ENCODE measurements around the gene DPH6.
"Not testable (repeated sequence)": the region's sequence is repeated elsewhere in the genome, so short reads cannot be mapped to it uniquely, and the experiment has no call there.

The DPH6 gene

GRCh38 chr15:35484231-35484945 lies 61.6 kb downstream of the DPH6 start:
- DNase-seq, result no peak

- no peak for DNase-seq
These were observed 64.0 kb downstream of the DPH6 start for GRCh38 chr15:35481992-35482391.

DNA sequence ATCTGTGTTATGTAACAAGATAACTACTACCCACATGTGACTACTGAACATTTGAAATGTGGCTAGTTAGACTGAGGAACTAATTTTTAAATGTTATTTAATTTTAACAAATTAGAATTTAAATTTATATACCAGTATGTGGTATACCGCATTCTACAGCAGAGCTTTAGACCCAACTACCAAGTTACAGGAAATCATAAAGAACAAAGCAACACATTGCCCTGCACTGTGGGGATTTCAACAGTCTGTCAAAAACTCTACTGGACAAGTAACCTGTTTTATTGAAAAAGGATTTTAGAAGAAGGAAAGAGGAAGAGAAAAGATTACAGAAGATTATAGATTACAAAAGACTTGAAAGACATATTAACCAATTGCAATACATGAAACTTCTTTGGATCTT lies 64.9 kb downstream of the DPH6 start:
- no peak for DNase-seq

- DNase-seq, result no peak
These were observed 66.5 kb downstream of the DPH6 start for GRCh38 chr15:35479423-35479822.

DNA sequence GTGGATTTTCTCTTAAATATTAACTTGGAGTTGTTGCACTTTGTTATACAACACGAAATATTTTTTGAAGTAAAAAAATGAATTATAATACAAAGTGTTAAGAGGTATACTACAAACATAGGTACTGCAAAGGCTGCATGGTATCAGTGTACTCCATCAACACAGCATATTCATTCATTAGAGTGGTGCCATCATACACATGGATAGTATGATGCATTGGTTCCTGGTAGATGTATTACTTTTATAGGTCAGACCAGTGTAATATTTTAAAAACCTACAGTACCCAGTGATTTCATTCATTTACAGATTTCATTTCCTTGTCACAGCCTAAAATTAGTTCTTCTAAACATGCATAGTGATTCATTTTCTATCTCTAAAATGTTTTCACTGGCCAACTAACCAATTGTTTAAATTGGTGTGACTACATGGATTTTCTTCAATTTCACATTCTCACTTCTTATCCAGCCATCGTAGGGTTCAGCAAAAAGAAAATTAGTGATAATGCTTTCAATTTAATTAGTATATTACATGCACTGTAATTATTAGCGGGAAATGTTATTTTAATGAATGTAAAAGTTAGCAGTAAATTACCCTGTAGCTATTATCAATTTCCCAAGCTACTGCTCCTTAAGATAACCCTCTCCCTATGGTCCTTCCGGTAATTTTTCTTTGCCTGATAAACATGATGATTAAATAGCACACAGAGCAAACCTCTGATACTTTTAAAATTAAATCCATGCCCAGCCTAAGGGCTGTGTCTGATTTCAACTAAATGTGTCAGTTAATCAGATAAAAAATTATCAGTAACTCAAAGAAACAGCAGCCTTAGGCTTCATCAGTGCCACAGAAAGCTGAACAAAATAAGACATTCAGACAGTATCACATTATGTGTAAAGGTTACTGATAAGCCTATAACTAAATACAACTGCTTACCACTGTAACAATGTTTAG lies 68.4 kb downstream of the DPH6 start:
- no peak for DNase-seq

GRCh38 chr15:35471024-35471423 lies 74.9 kb downstream of the DPH6 start:
- no peak for DNase-seq

DNA sequence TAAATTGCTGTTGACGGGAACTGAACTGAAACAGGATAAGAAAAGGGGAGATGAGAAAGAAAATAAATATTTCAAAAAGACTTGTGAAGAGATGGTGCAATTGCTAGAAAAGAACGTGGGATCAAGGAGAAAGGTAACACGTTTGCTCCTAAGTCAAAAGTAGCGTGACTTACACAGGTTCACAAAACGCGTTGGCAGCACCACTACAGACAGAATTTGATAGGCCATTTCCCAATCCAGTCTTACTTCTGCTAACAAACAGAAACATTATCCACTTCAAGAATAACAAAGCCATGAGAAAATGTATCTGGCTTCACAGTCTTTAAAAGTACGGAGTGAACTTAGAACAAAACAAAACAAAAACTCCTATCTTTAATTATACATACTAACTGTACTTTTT lies 75.5 kb downstream of the DPH6 start:
- DNase-seq, result no peak

- DNase-seq, result no peak
These were observed 79.5 kb downstream of the DPH6 start for GRCh38 chr15:35466476-35466875.

DNA sequence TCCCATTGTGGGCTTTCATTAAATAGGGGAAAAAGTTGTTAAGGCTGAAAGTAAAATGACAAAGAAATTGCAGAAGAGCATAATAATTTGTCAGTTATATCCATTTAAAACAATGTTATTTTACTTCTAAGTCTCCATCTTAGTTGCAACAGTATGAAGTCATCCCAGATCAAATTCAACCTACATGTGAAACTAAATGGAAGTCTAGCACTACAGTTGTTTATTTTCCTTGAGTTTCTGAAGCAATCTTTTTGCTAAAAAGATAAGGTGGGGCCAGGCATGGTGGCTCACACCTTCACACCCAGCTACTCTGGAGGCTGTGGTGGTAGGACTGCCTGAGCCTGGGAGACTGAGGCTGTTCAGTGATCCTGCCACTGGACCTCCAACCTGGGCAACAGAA lies 80.2 kb downstream of the DPH6 start:
- no peak for DNase-seq

DNA sequence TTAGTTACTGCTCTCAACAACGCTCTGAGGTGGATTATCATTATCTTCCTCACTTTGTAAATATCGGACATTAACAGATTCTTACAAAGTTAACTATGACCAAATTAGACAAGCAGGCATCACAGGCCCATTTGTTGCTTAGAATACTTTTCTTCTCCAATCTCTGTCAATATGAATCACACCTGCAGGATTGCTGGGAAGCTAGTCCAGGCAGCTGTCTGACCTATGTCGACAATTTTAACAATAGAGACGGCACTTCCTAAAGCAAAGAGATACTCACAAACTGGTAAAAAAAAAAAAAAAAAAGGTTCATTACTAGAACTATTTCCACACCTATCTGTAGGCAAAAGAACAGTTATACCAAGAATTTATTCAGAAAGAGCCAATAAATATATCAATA lies 85.3 kb downstream of the DPH6 start:
- no peak for DNase-seq

- no peak for DNase-seq
These were observed 87.6 kb downstream of the DPH6 start for GRCh38 chr15:35458176-35458856.

DNA sequence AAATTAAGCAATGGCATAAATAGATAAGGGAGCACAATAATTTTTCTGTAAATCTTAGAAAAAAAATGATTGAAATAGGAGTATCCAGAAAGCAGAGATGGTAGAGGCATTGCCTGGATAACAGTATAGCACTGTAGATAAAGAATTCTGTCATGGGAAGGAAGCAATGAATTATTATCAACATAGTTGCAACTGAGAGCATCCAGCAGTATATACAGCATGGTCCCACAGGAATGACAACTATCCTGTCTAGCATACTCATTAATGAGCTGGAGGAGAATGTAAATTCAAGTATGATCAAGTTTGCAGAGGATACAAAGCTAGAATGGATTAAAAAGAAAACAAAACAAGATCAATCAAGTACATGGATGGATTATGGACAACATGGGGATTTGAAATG lies 90.8 kb downstream of the DPH6 start:
- no peak for DNase-seq

DNA sequence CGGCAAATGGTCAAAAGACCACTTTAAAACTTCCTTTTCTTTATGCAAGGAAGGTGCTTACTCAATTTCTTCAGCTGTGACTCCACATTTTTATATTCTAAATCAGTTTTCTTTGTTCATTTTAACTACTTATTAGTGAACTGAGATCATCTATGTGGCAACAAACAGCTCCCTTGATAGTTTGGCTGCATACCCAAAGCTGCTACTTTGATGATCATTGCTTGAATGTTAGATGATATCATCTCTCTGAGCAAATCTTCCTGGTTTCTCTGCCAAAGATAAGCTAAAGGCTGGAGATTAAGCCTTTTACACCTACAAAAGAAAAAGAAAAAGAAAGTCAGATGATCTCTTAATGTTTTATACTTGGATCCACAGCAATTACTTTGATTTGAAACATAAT lies 95.5 kb downstream of the DPH6 start:
- DNase-seq, result no peak

- DNase-seq, result no peak
These were observed 97.7 kb downstream of the DPH6 start for GRCh38 chr15:35448294-35448693.

DNA sequence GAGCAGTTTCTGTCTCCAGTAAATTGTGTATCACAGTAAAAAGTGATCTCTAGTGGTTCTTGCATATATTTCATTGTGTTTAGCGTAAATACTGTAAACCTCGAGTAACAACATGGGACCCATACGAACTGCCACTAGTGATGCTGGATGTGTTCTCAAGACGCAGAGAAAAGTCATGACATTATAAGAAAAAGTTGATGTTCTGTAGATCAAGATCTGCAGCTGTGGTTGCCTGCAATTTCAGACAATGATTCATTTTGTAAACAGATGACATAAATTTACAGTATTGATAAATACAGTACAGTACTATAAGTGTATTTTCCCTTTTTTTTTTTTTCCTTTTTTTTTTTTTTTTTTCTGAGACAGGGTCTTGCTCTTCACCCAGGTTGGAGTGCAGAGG lies 100.1 kb downstream of the DPH6 start:
- DNase-seq, result no peak

DNA sequence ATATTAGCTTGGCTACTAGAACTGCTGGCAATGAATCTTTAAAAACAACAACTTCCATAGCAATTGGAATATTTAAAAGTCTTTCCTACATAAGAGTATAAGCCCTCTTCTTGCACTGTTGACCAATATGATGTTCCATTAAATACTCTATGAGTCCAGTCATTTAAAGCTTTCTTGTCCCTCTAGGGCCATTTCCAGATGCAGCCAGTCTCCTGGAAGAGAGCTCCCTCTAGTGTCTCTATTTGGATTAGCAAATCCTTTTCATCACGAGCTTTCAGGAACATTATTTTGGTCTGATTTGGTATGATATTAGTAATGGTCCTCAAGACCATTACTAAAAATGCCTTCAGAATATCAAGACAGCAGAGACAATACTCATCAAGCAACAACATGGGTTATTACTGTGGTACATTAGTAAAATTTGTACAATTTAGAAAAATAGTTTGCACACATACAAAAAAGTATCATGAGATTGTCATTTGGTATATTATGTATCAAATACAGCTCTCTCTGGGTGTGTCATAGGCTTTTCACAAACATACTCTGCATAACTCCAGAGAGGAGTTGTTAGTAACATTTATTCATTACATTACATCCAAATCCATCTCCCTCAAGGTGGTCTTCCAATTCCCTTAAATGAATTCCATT lies 101.3 kb downstream of the DPH6 start:
- DNase-seq, result no peak

DNA sequence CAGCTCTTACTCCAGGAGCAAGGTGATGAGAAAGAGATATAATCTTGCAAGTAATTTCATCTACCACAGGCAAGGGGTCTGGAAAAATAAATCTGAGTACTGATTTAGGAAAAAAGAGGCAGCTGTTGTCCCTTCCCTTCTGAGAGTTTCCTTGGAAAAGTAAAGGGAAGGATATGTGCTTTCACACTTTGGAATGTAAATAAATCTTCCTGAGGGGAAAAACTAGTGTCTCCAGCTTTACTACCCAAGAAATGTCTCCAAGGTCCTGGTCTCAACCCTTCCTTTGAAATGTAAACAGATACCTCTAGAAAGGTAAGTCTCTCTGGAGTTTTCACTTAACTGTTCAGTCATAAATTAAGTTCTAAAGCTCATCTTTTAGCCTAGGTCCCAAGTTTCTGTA lies 102.6 kb downstream of the DPH6 start:
- no peak for DNase-seq

DNA sequence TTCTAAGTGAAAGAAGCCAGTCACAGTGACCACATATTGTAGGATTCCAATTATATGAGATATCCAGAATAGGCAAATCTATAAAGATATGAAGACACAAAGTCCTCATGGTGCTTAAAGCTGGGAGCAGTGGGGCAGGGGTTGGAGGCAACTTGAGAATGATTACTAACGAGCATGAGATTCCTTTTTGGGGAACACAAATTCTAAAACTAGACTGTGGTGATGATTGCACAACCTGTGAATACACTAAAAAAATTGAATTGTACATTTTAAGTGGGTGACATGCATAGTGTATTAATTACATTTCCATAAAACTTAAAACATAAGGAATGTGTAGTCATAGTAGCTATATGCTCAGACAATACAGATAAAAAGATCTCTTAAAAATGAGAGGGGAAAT lies 103.2 kb downstream of the DPH6 start:
- no peak for DNase-seq

DNA sequence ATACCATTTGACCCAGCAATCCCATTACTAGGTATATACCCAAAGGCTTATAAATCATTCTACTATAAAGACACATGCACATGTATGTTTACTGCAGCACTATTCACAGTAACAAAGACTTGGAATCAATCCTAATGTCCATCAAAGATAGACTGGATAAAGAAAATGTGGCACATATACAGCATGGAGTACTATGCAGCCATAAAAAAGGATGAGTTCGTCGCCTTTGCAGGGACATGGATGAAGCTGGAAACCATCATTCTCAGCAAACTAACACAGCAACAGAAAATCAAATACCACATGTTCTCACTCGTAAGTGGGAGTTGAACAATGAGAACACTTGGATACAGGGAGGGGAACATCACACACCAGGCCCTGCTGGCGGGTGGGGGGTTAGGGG lies 104.7 kb downstream of the DPH6 start:
- not testable (repeated sequence) for DNase-seq

DNA sequence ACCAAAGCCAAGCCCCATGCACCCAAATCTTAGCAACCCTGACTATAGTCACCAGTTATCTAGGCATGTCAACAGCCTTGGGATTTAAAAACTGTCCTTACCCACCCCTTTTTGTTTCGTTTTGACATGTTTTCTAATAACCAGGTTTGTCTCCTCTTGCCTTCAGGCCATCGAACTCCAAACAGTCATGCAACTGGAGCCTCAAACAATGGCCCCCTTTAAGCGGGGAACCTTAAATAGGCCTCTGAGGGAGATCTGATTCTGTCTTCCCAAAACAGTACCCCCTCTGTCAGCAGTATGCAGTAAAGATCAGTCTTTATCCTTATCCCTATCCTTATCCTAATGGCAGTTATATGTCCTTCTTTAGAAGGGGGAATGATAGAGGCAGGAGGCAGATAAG lies 105.7 kb downstream of the DPH6 start:
- DNase-seq, result no peak

- no peak for DNase-seq
These were observed 106.7 kb downstream of the DPH6 start for GRCh38 chr15:35439291-35439690.

DNA sequence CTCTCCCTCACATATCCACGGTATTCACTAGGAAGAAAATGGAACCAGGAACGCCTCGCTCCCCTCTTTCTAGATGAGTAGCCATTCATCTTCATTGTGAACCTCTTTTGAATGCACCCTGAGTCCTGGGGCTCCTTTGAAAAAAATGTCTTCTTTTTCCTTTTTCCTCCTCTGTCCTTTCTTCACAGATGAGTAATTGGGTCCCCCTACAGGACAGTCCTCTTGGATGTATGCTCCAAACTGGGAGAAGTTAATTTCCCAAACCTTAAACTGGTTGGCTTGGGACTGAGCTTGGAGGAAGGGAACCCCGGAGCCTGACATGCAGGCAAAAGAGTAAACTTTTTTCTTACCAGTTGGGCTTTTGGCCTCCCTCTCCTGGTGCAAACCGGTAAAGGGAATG lies 108.8 kb downstream of the DPH6 start:
- no peak for DNase-seq

DNA sequence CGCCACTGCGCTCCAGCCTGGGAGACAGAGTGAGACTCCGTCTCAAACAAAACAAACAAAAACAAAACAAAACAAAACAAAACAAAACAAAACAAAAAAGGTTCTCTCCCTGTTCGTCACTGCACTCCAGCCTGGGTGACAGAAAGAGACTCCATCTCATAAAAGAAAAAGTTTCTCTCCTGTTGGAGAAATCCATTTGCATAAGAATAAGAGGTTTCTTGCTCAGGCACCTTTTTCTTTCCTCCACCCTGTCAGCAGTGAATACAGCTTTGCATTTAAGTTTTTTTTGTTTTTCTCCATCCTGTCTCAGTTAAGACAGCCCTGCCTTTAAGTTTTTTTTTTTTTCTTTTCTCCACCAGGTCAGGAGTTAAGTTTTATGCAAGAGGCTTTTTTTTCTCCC lies 109.5 kb downstream of the DPH6 start:
- DNase-seq, result no peak
